SK-N-SH treated with all-trans-retinoic acid at 6 μM for 48 hours (cell line): ENCODE data around the gene FSIP1.

ENCODE experiments used
- ATAC-seq: fragments of 200-7000 bp; cut with Tn5 transposase; 3 replicates; pipeline ENCODE4 v1.9.1; 2020; ENCODE audit warnings: mild to moderate bottlenecking, moderate library complexity
- ARNTL ChIP-seq: fragments of 450-650 bp; formaldehyde crosslinking; IDR thresholded peaks from 2 replicates; pipeline ENCODE4 v1.5.0; 2020; ENCODE audit warnings: low read depth, mild to moderate bottlenecking, moderate library complexity, borderline replicate concordance
- CREB5 ChIP-seq: fragments of 250-450 bp; sonication (Bioruptor Pico); IDR thresholded peaks from 2 replicates; pipeline ENCODE4 v1.5.1; 2020; ENCODE audit warnings: low read depth, mild to moderate bottlenecking, moderate library complexity
- CSDC2 ChIP-seq: fragments of 250-450 bp; sonication (Bioruptor Pico); IDR thresholded peaks from 2 replicates; pipeline ENCODE4 v1.5.0; 2020; ENCODE audit warnings: mild to moderate bottlenecking, moderate library complexity
- CSRNP3 ChIP-seq: fragments of 250-450 bp; sonication (Bioruptor Pico); IDR thresholded peaks from 2 replicates; pipeline ENCODE4 v1.5.1; 2021; ENCODE audit warnings: mild to moderate bottlenecking, moderate library complexity
- ESRRG ChIP-seq: fragments of 250-450 bp; sonication (Bioruptor Pico); IDR thresholded peaks from 2 replicates; pipeline ENCODE4 v1.6.1; 2021; ENCODE audit warnings: mild to moderate bottlenecking
- GLIS3 ChIP-seq: fragments of 250-450 bp; sonication (Bioruptor Pico); IDR thresholded peaks from 2 replicates; pipeline ENCODE4 v1.5.0; 2020; ENCODE audit warnings: mild to moderate bottlenecking, moderate library complexity
- ISL1 ChIP-seq: fragments of 250-450 bp; sonication (Bioruptor Pico); IDR thresholded peaks from 2 replicates; pipeline ENCODE4 v2.1.2; 2022; ENCODE audit warnings: mild to moderate bottlenecking, moderate library complexity
- OSR1 ChIP-seq: fragments of 250-450 bp; sonication (Bioruptor Pico); IDR thresholded peaks from 2 replicates; pipeline ENCODE4 v1.8.0; 2022; ENCODE audit warnings: moderate library complexity, mild to moderate bottlenecking, inconsistent platforms
- PATZ1 ChIP-seq: fragments of 250-450 bp; sonication (Bioruptor Pico); IDR thresholded peaks from 2 replicates; pipeline ENCODE4 v1.8.0; 2020; ENCODE audit warnings: mild to moderate bottlenecking, moderate library complexity, borderline replicate concordance
- POU6F1 ChIP-seq: fragments of 250-450 bp; sonication (Bioruptor Pico); IDR thresholded peaks from 2 replicates; pipeline ENCODE4 v1.8.0; 2021; ENCODE audit warnings: low read depth, mild to moderate bottlenecking, moderate library complexity, borderline replicate concordance
- PPARA ChIP-seq: fragments of 250-450 bp; sonication (Bioruptor Pico); IDR thresholded peaks from 2 replicates; pipeline ENCODE4 v1.5.0; 2020; ENCODE audit warnings: mild to moderate bottlenecking, borderline replicate concordance
- SNAI2 ChIP-seq: fragments of 250-450 bp; sonication (Bioruptor Pico); IDR thresholded peaks from 2 replicates; pipeline ENCODE4 v1.5.0; 2020; ENCODE audit warnings: mild to moderate bottlenecking, moderate library complexity
- TCF4 ChIP-seq: fragments of 250-450 bp; sonication (Bioruptor Pico); IDR thresholded peaks from 2 replicates; pipeline ENCODE4 v1.8.0; 2021; ENCODE audit warnings: mild to moderate bottlenecking, moderate library complexity, borderline replicate concordance
- TOX ChIP-seq: fragments of 250-450 bp; sonication (Bioruptor Pico); IDR thresholded peaks from 2 replicates; pipeline ENCODE4 v1.8.0; 2021; ENCODE audit warnings: mild to moderate bottlenecking, moderate library complexity, borderline replicate concordance
- TSHZ2 ChIP-seq: fragments of 250-450 bp; sonication (Bioruptor Pico); IDR thresholded peaks from 2 replicates; pipeline ENCODE4 v1.5.0; 2020; ENCODE audit warnings: mild to moderate bottlenecking, moderate library complexity
- ZC3H10 ChIP-seq: fragments of 250-450 bp; sonication (Bioruptor Pico); IDR thresholded peaks from 2 replicates; pipeline ENCODE4 v1.5.1; 2021; ENCODE audit warnings: mild to moderate bottlenecking, moderate library complexity
- ZFP3 ChIP-seq: fragments of 250-450 bp; sonication (Bioruptor Pico); IDR thresholded peaks from 2 replicates; pipeline ENCODE4 v1.5.0; 2020; ENCODE audit warnings: mild to moderate bottlenecking, moderate library complexity
- ZFP30 ChIP-seq: fragments of 450-650 bp; formaldehyde crosslinking; IDR thresholded peaks from 2 replicates; pipeline ENCODE4 v1.5.0; 2022; ENCODE audit warnings: mild to moderate bottlenecking, moderate library complexity
- ZNF70 ChIP-seq: fragments of 450-650 bp; formaldehyde crosslinking; IDR thresholded peaks from 2 replicates; pipeline ENCODE4 v1.5.0; 2020; ENCODE audit warnings: mild to moderate bottlenecking, moderate library complexity
- ZNF8 ChIP-seq: fragments of 450-650 bp; formaldehyde crosslinking; IDR thresholded peaks from 2 replicates; pipeline ENCODE4 v1.5.0; 2020; ENCODE audit warnings: mild to moderate bottlenecking, moderate library complexity

Gene FSIP1

GRCh38 chr15:39594446-39595337 lies 187.9 kb downstream of the FSIP1 start:
- TF ChIP-seq GLIS3 (CRISPR knock-in tag) (no peak), ISL1 (CRISPR knock-in tag) (peak; percentile 63)
- peak; percentile 14; the same call in 2 of the 3 replicates for ATAC-seq

- TF ChIP-seq ZNF70: no peak
- TF ChIP-seq ESRRG (CRISPR knock-in tag): no peak
- no peak for TF ChIP-seq POU6F1 (CRISPR knock-in tag)
- TF ChIP-seq GLIS3 (CRISPR knock-in tag): no peak
- TF ChIP-seq CREB5 (CRISPR knock-in tag): no peak
- no peak for TF ChIP-seq ZFP3 (CRISPR knock-in tag)
- no peak for ATAC-seq
Measured at GRCh38 chr15:39593656-39594445, 188.8 kb downstream of the FSIP1 start.

- no peak for TF ChIP-seq ZNF70
- TF ChIP-seq CSRNP3 (CRISPR knock-in tag): no peak
- ATAC-seq: no peak
Measured at GRCh38 chr15:39593071-39593655, 189.5 kb downstream of the FSIP1 start.

GRCh38 chr15:39592500-39592899 lies 190.1 kb downstream of the FSIP1 start:
- TF ChIP-seq OSR1 (CRISPR knock-in tag) (no peak), ZNF8 (CRISPR knock-in tag) (no peak), TSHZ2 (no peak), PPARA (no peak), POU6F1 (CRISPR knock-in tag) (no peak), ZC3H10 (no peak), TOX (CRISPR knock-in tag) (no peak), ARNTL (CRISPR knock-in tag) (no peak), ZFP3 (CRISPR knock-in tag) (no peak), TCF4 (CRISPR knock-in tag) (no peak), PATZ1 (CRISPR knock-in tag) (no peak), CSDC2 (CRISPR knock-in tag) (no peak), SNAI2 (CRISPR knock-in tag) (no peak), ZNF70 (no peak), CSRNP3 (CRISPR knock-in tag) (no peak), ZFP30 (CRISPR knock-in tag) (no peak), ISL1 (CRISPR knock-in tag) (no peak)
- no peak for ATAC-seq
